Gastrocnemius medialis (tissue), 4 donors: ENCODE results near the gene HERC4. TPM values are rescaled to one million over a fixed set of nuclear protein-coding genes. Genes with fewer than 3 reads are reported as not detected.

ENCODE experiments used
- ATAC-seq, 2 donors: fragments of 150-250 bp; one replicate each; pipeline ENCODE4 v1.9.1; 2016
- DNase-seq, 2 donors: peaks; one replicate each; pipeline ENCODE4 v3.0.0-alpha.2; 2019
- H3K27ac ChIP-seq, 4 donors: fragments of 200-600 bp; sonication (generic); 1 replicate in 1 of 4; 2 replicates in 3 of 4; pipeline ENCODE4 v1.5.1; 2016 to 2018; ENCODE audit warnings: mild to moderate bottlenecking in 2 of 4, moderate library complexity in 1 of 4
- H3K27me3 ChIP-seq, 3 donors: fragments of 200-600 bp; sonication (generic) in 2 of 3; 1 replicate in 1 of 3; 2 replicates in 2 of 3; pipeline versions ENCODE4 v1.5.1 to v1.6.0; 2016 to 2019; ENCODE audit warnings: mild to moderate bottlenecking in 1 of 3, moderate library complexity in 1 of 3
- H3K36me3 ChIP-seq, 2 donors: fragments of 200-600 bp; sonication (generic) in 1 of 2; one replicate each; pipeline ENCODE4 v1.5.1; 2017 to 2018
- H3K4me1 ChIP-seq, 2 donors: fragments of 200-600 bp; sonication (generic) in 1 of 2; one replicate each; pipeline ENCODE4 v1.5.1; 2016 to 2017; ENCODE audit warnings: mild to moderate bottlenecking in 2 of 2
- H3K4me3 ChIP-seq, 4 donors: fragments of 200-600 bp; sonication (generic) in 3 of 4; 1 replicate in 1 of 4; 2 replicates in 3 of 4; pipeline ENCODE4 v1.5.1; 2016 to 2019; ENCODE audit warnings: mild to moderate bottlenecking in 2 of 4
- H3K9me3 ChIP-seq, 3 donors: fragments of 200-600 bp; sonication (generic) in 2 of 3; 1 replicate in 1 of 3; 2 replicates in 2 of 3; pipeline ENCODE4 v1.5.1; 2016 to 2019
- POLR2A ChIP-seq, 2 donors: fragments of 450-650 bp; IDR thresholded peaks; one replicate each; pipeline ENCODE4 v1.6.1; 2017; ENCODE audit warnings: antibody characterized with exemption in 2 of 2, mild to moderate bottlenecking in 2 of 2, moderate library complexity in 2 of 2
- in situ Hi-C, 4 donors: fragments of 200-750 bp; cut with MboI; loops; one replicate each; pipeline versions ENCODE4 v1.15.0 to v1.8.0; 2017; ENCODE audit warnings: low sequenced_read_pairs in 4 of 4
- intact Hi-C: fragments of 100-400 bp; cut with DNase I; formaldehyde crosslinking; loops from one replicate; pipeline ENCODE4 v1.15.1; 2023; ENCODE audit warnings: low total_unique reads
- total RNA-seq, 4 donors: library from RNA; depleted of rRNA; stranded (reverse); fragments of >200 nt; gene quantifications; one replicate each; pipeline versions ENCODE4 v1.1.0 to v1.2.3, GENCODE V29; 2016
- TF ChIP-seq, protein P1 (sequence below), 5 experiments: fragments of 450-650 bp in 3 of 5; fragments of 200-600 bp in 2 of 5; sonication (generic) in 2 of 5; IDR thresholded peaks in 4 of 5; conservative IDR thresholded peaks in 1 of 5; 1 replicate in 4 of 5; 2 replicates in 1 of 5; pipeline ENCODE4 v1.5.1; 2016 to 2019; ENCODE audit warnings: antibody characterized with exemption in 5 of 5, mild to moderate bottlenecking in 3 of 5, moderate library complexity in 3 of 5

HERC4 gene
- total RNA-seq, 4 donors from 2014 or later: 12.8 to 25.2 (median 13.1) TPM

DNA sequence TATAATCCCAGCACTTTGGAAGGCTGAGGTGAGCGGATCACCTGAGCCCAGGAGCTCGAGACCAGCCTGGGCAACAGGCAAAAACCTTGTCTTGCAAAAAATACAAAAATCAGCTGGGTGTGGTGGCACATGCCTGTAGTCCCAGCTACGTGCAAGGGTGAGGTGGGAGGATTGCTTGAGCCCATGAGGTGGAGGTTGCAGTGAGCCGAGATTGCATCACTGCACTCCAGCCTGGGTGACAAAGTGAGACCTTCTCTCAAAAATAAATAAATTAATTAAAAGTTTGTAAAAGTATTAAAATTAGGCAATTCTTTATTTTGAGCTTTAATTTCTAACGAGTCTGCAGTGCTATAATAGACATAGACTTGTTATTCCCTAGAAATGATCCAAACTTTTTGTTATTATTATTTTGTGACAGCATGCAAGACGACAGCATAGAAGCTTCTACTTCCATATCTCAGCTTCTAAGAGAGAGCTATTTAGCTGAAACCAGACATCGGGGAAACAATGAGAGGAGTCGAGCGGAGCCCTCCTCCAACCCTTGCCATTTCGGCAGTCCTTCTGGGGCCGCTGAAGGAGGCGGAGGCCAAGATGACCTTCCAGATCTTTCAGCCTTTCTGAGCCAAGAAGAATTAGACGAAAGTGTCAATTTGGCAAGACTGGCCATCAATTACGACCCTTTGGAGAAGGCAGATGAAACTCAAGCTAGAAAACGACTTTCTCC is 46.1 kb upstream of the HERC4 start:
- Histone ChIP-seq H3K27ac (peak overlapping the region; percentile 75 to 93 (median 87)), H3K9me3 (no peaks in the 10 kb centered on the region), H3K27me3 (no peaks in the 10 kb centered on the region), H3K36me3 (peaks cover 0 to 22% of the 10 kb centered on the region in 2 donors), H3K4me3 (peak overlapping the region; percentile 15 to 49 (median 36)), H3K4me1 (peaks cover 63 to 81% of the 10 kb centered on the region in 2 donors)
- ATAC-seq (peak; percentile 39 to 40), DNase-seq (peak in 1 of 2 donors; percentile 49)
- intact Hi-C loops (no loop called here), in situ Hi-C loops (no loop called here)
- TF ChIP-seq, protein P1, sequence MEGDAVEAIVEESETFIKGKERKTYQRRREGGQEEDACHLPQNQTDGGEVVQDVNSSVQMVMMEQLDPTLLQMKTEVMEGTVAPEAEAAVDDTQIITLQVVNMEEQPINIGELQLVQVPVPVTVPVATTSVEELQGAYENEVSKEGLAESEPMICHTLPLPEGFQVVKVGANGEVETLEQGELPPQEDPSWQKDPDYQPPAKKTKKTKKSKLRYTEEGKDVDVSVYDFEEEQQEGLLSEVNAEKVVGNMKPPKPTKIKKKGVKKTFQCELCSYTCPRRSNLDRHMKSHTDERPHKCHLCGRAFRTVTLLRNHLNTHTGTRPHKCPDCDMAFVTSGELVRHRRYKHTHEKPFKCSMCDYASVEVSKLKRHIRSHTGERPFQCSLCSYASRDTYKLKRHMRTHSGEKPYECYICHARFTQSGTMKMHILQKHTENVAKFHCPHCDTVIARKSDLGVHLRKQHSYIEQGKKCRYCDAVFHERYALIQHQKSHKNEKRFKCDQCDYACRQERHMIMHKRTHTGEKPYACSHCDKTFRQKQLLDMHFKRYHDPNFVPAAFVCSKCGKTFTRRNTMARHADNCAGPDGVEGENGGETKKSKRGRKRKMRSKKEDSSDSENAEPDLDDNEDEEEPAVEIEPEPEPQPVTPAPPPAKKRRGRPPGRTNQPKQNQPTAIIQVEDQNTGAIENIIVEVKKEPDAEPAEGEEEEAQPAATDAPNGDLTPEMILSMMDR (IDR thresholded peaks at IDR 0.05 in 4 of 5, conservative IDR thresholded peaks at IDR 0.05 in 1 of 5): no peak
- no peak for TF ChIP-seq POLR2A (IDR thresholded peaks at IDR 0.05)

DNA sequence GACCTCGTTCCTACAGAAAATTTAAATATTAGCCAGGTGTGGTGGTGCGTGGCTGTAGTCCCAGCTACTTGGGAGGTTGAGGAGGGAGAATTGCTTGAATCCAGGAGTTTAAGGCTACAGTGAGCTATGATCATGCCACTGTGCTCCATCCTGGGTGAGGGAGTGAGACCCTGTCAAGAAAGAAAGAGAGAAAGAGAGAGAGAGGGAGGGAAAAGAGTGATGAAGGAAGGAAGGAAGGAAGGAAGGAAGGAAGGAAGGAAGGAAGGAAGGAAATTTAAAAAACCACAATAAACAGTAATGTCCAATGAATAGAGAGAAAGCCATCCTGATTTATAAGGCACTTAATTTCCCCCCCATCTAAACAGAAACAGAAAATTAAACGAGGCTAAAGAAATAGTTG is 43.6 kb upstream of the HERC4 start:
- H3K4me3 ChIP-seq: no peak overlapping the region
- ATAC-seq (no peak), DNase-seq (no peak)
- H3K4me1 ChIP-seq: peaks cover 54 to 77% of the 10 kb centered on the region in 2 donors
- peak overlapping the region; percentile 42 to 93 (median 72) for H3K27ac ChIP-seq
- intact Hi-C loops (no loop called here), in situ Hi-C loops (no loop called here)
- peaks cover 0 to 18% of the 10 kb centered on the region in 2 donors for H3K36me3 ChIP-seq
- TF ChIP-seq POLR2A (IDR thresholded peaks at IDR 0.05): no peak
- TF ChIP-seq, protein P1 (IDR thresholded peaks at IDR 0.05 in 4 of 5, conservative IDR thresholded peaks at IDR 0.05 in 1 of 5): no peak
- H3K27me3 ChIP-seq: no peaks in the 10 kb centered on the region
- H3K9me3 ChIP-seq: no peaks in the 10 kb centered on the region

DNA sequence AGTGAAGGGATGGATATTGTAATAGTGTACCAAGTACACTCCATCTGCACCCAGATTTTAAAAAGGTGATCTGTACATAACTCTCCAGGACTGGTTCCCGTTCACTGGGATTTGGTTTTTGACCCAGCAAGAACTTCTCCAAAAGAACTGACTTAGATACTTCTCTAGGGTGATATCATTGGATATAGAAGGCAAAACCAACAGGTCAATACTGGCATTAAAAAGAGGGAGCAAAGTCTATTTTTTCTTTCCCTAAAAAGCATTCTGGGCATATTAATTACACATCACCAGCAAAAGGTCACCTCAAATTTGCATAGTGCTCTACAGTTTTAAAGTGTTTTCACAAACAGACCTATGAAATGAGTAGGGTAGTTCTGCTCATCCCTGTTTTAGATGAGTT is 37.8 kb upstream of the HERC4 start:
- TF ChIP-seq, protein P1 (IDR thresholded peaks at IDR 0.05 in 4 of 5, conservative IDR thresholded peaks at IDR 0.05 in 1 of 5): no peak
- TF ChIP-seq POLR2A (IDR thresholded peaks at IDR 0.05): no peak
- in situ Hi-C loops: no loop called here
- intact Hi-C loops: no loop called here
- H3K27me3 ChIP-seq: no peaks in the 10 kb centered on the region
- H3K4me1 ChIP-seq: peaks cover 25 to 46% of the 10 kb centered on the region in 2 donors
- peak overlapping the region; percentile 90 to 93 (median 91) for H3K27ac ChIP-seq
- peak overlapping the region in 3 of 4 donors; percentile 54 to 66 (median 62) for H3K4me3 ChIP-seq
- DNase-seq (no peak), ATAC-seq (no peak)
- no peaks in the 10 kb centered on the region for H3K36me3 ChIP-seq
- no peaks in the 10 kb centered on the region for H3K9me3 ChIP-seq

GRCh38 chr10:68111584-68111983 is 36.5 kb upstream of the HERC4 start:
- no peaks in the 10 kb centered on the region for H3K27me3 ChIP-seq
- in situ Hi-C loops (no loop called here), intact Hi-C loops (no loop called here)
- peak overlapping the region; percentile 54 to 66 (median 62) for H3K4me3 ChIP-seq
- H3K9me3 ChIP-seq: no peaks in the 10 kb centered on the region
- no peak for DNase-seq
- peak overlapping the region; percentile 90 to 93 (median 91) for H3K27ac ChIP-seq
- TF ChIP-seq, protein P1 (IDR thresholded peaks at IDR 0.05 in 4 of 5, conservative IDR thresholded peaks at IDR 0.05 in 1 of 5): no peak
- TF ChIP-seq POLR2A (IDR thresholded peaks at IDR 0.05): peak in 1 of 2 donors; percentile 18
- H3K4me1 ChIP-seq: peaks cover 25 to 42% of the 10 kb centered on the region in 2 donors
- no peak for ATAC-seq
- H3K36me3 ChIP-seq: no peaks in the 10 kb centered on the region
